BE2C (cell line): ENCODE data around the gene DDIAS.
A peak's percentile ranks its signal among the peaks of the same experiment; 100 is the strongest.

Source experiments
- DNase-seq: peaks from one replicate; pipeline ENCODE4 v3.0.0-alpha.2; 2020
- H3K27me3 ChIP-seq: fragments of 250-450 bp; sonication (Bioruptor Pico); 2 replicates; pipeline ENCODE4 v1.5.1; 2020; ENCODE audit warnings: mild to moderate bottlenecking
- H3K36me3 ChIP-seq: fragments of 250-450 bp; sonication (Bioruptor Pico); 2 replicates; pipeline ENCODE4 v1.5.1; 2020; ENCODE audit warnings: mild to moderate bottlenecking
- H3K4me1 ChIP-seq: fragments of 250-450 bp; sonication (Bioruptor Pico); 2 replicates; pipeline ENCODE4 v1.5.1; 2020
- H3K4me3 ChIP-seq: 2 replicates; pipeline ENCODE4 v1.5.1; 2011; ENCODE audit warnings: low read depth, low read length
- H3K9me3 ChIP-seq: fragments of 250-450 bp; sonication (Bioruptor Pico); 2 replicates; pipeline ENCODE4 v1.5.1; 2020
- TF ChIP-seq, protein P1 (sequence below): IDR thresholded peaks from 2 replicates; pipeline ENCODE4 v1.5.1; 2012; ENCODE audit warnings: mild to moderate bottlenecking, low read depth, low read length

Gene DDIAS

DNA sequence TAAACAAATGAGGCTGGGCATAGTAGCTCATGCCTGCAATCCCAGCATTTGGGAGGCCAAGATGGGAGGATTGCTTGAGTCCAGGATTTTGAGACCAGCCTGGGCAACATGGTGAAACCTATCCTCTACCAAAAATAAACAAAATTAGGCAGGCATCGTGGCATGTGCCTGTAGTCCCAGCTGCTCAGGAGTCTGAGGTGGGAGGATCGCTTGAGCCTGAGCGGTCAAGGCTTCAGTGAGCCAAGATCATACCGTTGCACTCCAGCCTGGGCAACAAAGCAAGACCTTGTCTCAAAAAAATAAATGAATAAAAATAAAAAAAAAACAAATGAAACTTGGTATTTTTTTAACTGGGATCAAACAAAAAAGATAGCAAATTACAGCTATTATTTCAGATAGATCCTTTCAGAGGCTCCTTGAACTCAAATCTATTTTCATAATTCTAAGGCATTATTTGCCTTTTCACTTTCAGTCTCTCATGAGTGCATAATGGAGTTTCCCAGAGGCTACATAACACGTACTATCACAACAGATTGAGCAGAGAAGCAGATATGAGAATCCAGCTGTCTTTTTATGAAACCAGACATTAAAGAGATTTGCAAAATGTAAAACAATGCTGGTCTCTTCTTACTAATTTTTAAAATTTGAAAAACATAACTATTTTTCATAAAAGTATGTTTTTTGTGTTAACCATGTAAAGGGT lies 23.1 kb downstream of the DDIAS start:
- TF ChIP-seq, protein P1, sequence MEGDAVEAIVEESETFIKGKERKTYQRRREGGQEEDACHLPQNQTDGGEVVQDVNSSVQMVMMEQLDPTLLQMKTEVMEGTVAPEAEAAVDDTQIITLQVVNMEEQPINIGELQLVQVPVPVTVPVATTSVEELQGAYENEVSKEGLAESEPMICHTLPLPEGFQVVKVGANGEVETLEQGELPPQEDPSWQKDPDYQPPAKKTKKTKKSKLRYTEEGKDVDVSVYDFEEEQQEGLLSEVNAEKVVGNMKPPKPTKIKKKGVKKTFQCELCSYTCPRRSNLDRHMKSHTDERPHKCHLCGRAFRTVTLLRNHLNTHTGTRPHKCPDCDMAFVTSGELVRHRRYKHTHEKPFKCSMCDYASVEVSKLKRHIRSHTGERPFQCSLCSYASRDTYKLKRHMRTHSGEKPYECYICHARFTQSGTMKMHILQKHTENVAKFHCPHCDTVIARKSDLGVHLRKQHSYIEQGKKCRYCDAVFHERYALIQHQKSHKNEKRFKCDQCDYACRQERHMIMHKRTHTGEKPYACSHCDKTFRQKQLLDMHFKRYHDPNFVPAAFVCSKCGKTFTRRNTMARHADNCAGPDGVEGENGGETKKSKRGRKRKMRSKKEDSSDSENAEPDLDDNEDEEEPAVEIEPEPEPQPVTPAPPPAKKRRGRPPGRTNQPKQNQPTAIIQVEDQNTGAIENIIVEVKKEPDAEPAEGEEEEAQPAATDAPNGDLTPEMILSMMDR = no peak
- Histone ChIP-seq H3K4me3 (no peak overlapping the region), H3K4me1 (peaks cover 5% of the 10 kb centered on the region), H3K36me3 (peaks cover 4% of the 10 kb centered on the region; the same call in 1 of the 2 replicates), H3K9me3 (no peaks in the 10 kb centered on the region), H3K27me3 (no peaks in the 10 kb centered on the region)
- no peak for DNase-seq

DNA sequence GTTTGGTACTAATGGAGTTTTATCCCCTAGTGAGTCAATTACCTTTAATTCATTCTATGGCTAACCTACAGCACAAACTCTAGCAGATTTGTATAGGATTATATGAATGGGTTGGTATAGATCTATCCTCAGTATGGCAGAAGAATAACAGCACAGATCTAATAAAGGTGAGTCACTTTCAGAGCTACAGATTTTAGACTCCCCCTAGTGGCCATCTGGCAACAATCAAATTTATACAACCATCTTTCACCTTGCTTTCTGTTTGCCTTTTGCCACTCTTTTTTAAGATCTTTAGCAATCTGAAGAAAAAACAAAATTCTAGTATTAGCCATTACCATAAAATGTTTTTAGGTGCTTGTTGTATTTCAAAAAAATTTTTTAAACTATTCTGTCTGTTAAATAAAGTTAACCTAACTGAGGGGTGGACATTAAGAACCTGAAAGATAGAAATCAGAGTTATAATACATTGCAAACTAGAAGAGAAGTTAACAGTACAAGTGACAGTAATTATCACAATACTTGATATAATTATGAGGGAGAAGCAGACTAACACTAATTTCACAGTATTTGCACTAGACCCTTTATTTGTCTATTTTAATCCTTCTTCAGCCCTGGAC lies 25.8 kb downstream of the DDIAS start:
- Histone ChIP-seq H3K36me3 (peaks cover 10% of the 10 kb centered on the region), H3K9me3 (no peaks in the 10 kb centered on the region), H3K4me1 (peaks cover 3% of the 10 kb centered on the region), H3K4me3 (no peak overlapping the region), H3K27me3 (no peaks in the 10 kb centered on the region)
- TF ChIP-seq, protein P1 = peak; percentile 88
- DNase-seq = peak; percentile 26

DNA sequence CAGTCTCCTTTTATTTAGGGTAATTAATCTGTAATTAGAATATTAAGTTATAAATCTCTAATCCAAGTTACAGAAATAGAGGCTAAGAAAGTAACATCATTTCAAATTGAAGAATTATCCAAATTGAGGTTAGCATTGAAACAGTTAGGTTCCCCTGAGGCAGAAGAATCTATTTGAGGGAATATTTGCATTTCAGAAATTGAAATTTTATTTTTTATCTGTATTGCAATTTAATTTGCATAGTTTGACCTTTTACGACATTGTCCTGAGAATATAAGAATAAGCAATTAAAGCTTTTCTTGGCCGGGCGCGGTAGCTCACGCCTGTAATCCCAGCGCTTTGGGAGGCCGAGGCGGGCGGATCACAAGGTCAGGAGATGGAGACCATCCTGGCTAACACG lies 27.6 kb downstream of the DDIAS start:
- H3K4me3 ChIP-seq = no peak overlapping the region
- H3K36me3 ChIP-seq = peaks cover 16% of the 10 kb centered on the region
- TF ChIP-seq, protein P1 = no peak
- H3K9me3 ChIP-seq = no peaks in the 10 kb centered on the region
- H3K27me3 ChIP-seq = no peaks in the 10 kb centered on the region
- no peak for DNase-seq
- H3K4me1 ChIP-seq = no peaks in the 10 kb centered on the region

DNA sequence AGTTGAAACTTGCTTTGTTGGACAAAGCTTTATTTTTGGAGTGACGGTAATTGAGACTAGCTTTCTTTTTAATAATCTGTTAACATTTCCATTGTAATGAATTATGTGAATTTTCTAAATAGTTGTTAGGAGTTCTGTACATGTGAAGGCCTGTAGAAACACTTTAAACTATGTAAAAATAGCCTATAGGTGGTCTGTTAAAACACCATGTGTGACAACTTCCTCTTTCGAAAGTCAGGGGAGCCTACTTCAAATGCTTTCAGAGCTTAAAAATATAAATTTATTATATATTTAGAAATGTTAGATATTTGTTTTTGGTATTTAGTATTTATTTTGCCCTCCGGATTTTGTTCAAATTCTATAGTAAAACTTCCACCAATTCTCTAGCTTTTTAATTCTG lies 28.7 kb downstream of the DDIAS start:
- no peak for DNase-seq
- TF ChIP-seq, protein P1 = no peak
- Histone ChIP-seq H3K27me3 (no peaks in the 10 kb centered on the region), H3K36me3 (peaks cover 20% of the 10 kb centered on the region), H3K9me3 (no peaks in the 10 kb centered on the region), H3K4me1 (no peaks in the 10 kb centered on the region), H3K4me3 (no peak overlapping the region)

DNA sequence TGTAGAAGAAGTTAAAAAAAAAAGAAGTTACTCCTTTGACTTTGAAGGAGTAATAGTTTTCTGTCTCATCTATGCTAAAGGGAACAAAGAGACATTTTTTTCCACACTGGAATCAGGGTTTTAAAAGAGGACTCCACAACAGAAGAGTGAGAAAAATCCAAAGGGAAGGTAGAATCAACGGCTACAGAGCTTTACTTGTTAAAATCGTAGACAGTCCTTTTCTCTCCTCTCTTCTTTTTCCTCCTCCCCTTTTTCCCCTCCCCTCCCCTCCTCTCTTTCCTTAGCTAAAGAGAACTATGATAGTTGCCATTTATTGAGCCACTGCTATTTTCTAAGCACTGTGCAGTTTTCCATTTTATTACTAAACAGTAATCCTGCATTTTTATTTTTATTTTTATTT lies 29.2 kb downstream of the DDIAS start:
- H3K4me3 ChIP-seq = no peak overlapping the region
- H3K27me3 ChIP-seq = no peaks in the 10 kb centered on the region
- H3K36me3 ChIP-seq = peaks cover 20% of the 10 kb centered on the region
- DNase-seq = no peak
- H3K9me3 ChIP-seq = no peaks in the 10 kb centered on the region
- TF ChIP-seq, protein P1 = no peak
- H3K4me1 ChIP-seq = no peaks in the 10 kb centered on the region

DNA sequence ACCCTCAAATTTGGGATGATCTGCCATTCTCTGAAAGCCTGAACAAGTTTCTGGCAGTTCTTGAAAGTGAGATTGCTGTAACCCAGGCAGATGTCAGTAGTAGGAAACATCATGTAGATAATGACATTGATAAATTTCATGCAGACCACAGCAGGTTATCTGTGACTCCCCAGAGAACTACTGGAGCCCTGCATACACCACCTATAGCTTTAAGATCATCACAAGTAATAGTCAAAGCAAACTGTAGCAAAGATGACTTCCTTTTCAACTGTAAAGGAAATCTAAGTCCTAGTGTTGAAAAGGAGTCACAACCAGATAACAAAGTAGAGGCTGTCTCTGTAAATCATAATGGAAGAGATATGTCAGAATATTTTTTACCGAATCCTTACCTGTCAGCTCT lies 31.0 kb downstream of the DDIAS start:
- H3K9me3 ChIP-seq = no peaks in the 10 kb centered on the region
- no peaks in the 10 kb centered on the region for H3K27me3 ChIP-seq
- no peak for DNase-seq
- H3K4me1 ChIP-seq = no peaks in the 10 kb centered on the region
- peaks cover 20% of the 10 kb centered on the region for H3K36me3 ChIP-seq
- no peak overlapping the region for H3K4me3 ChIP-seq
- TF ChIP-seq, protein P1 = no peak
